ENCODE measurements around the gene NOBOX.
"Not testable (repeated sequence)": the region's sequence is repeated elsewhere in the genome, so short reads cannot be mapped to it uniquely, and the experiment has no call there.

GRCh38 chr7:144351667-144352066 lies 51.8 kb downstream of the NOBOX start:
- not testable (repeated sequence) for TF ChIP-seq CTCF (conservative IDR thresholded peaks at IDR 0.05); ZFX (IDR thresholded peaks at IDR 0.05)
